ENCODE measurements around the gene GAB4. TPM values are rescaled to one million over a fixed set of nuclear protein-coding genes. Genes with fewer than 3 reads are reported as not detected.

GAB4 gene
- total and polyA plus RNA-seq, 2 of the 4 experiments (the other 2 are of a cell fraction): not detected

- Histone ChIP-seq H3K9ac (ENCODE audit: low read depth, low read length) (no peak overlapping the region), H3K79me1 (ENCODE audit: low read depth in 1 of 2, low read length in 2 of 2) (no peaks in the 10 kb centered on the region), H2AK5ac (ENCODE audit: low read depth, low read length) (no peak overlapping the region), H3K18ac (ENCODE audit: low read depth, low read length) (no peak overlapping the region), H2BK15ac (ENCODE audit: low read depth, low read length) (no peak overlapping the region), H3K27ac (ENCODE audit: insufficient read depth, low read length) (no peak overlapping the region), H2BK5ac (ENCODE audit: low read depth, low read length, poor library complexity, severe bottlenecking) (no peak overlapping the region), H4K20me1 (ENCODE audit: insufficient read depth, low read length) (no peaks in the 10 kb centered on the region), H2BK120ac (ENCODE audit: low read depth, low read length) (no peak overlapping the region), H3K36me3 (ENCODE audit: control insufficient read depth, insufficient read depth, low read length) (no peaks in the 10 kb centered on the region), H3K23ac (ENCODE audit: low read depth, low read length) (no peak overlapping the region), H3K56ac (ENCODE audit: extremely low read depth, insufficient read depth, low read length) (no peak overlapping the region), H2AK9ac (replicated peaks; ENCODE audit: low read depth, low read length, poor library complexity) (no peak overlapping the region), H3K9me1 (ENCODE audit: insufficient read depth, low read length) (no peaks in the 10 kb centered on the region), H2BK20ac (ENCODE audit: low read depth, low read length) (no peak overlapping the region), H3K9me3 (ENCODE audit: control insufficient read depth, insufficient read depth, low read length) (no peaks in the 10 kb centered on the region), H4K5ac (ENCODE audit: low read depth, low read length) (no peak overlapping the region), H4K91ac (ENCODE audit: insufficient read depth, low read depth, low read length) (no peak overlapping the region), H3K4me2 (ENCODE audit: low read depth, low read length) (no peak overlapping the region), H4K8ac (ENCODE audit: low read depth in 2 of 2, low read length in 2 of 2) (no peak overlapping the region), H3K4me3 (ENCODE audit: insufficient read depth, low read depth, low read length) (no peak overlapping the region), H3K4me1 (ENCODE audit: control insufficient read depth, insufficient read depth, low read length) (no peaks in the 10 kb centered on the region), H3K14ac (replicated peaks; ENCODE audit: low read depth, low read length) (no peak overlapping the region), H3K27me3 (ENCODE audit: control insufficient read depth, insufficient read depth, low read length) (no peaks in the 10 kb centered on the region), H2AFZ (replicated peaks; ENCODE audit: low read length, poor library complexity) (no peak overlapping the region), H3K4ac (ENCODE audit: low read depth, low read length) (no peak overlapping the region)
- dilution Hi-C loops (cut with HindIII; ENCODE audit: low sequenced_read_pairs, unreplicated experiment): no loop called here
- POLR2A ChIA-PET (ENCODE audit: unreplicated experiment): no interaction called here
- DNase-seq: no peak
- intact Hi-C loops (cut with micrococcal nuclease): no loop called here
- TF ChIP-seq RFX5 (IDR thresholded peaks at IDR 0.05; ENCODE audit: low read depth, low read length) (no peak), SMC3 (IDR thresholded peaks at IDR 0.05; ENCODE audit: low read depth, low read length) (no peak), RAD21 (IDR thresholded peaks at IDR 0.05; ENCODE audit: low read length) (no peak)
- ATAC-seq (ENCODE audit: low read depth): no peak
- BruUV-seq (replicated peaks): no TSS peak
- CTCF ChIA-PET: no interaction called here
- whole genome bisulfite sequencing, 2 experiments (ENCODE audit: extremely low coverage in 2 of 2, insufficient read length in 1 of 2): no CpG with 5 or more reads among the region's 3 CpGs
- in situ Hi-C loops (cut with MboI; ENCODE audit: low sequenced_read_pairs): no loop called here
Observed at GRCh38 chr22:16912281-16912680, 95.7 kb downstream of the GAB4 start.

Other genes with a start within 250 kb of the GAB4 start
- gene XKR3, start 182.8 kb downstream of the GAB4 start, total RNA-seq (2012; rRNA removed): not detected in 2 replicates
- not detected in 2 replicates for gene XKR3, start 182.8 kb downstream of the GAB4 start, polyA plus RNA-seq (2012; rRNA removed)
- 5.2 and 5.8 TPM in 2 replicates for gene IL17RA, start 76.8 kb upstream of the GAB4 start, total RNA-seq (2012; rRNA removed)
- gene IL17RA, start 76.8 kb upstream of the GAB4 start, polyA plus RNA-seq (2012; rRNA removed): 15.3 and 18.3 TPM in 2 replicates
- gene TMEM121B, start 113.1 kb upstream of the GAB4 start, total RNA-seq (2012; rRNA removed): under 0.01 TPM in 2 replicates
- 0.22 and 0.29 TPM in 2 replicates for gene TMEM121B, start 113.1 kb upstream of the GAB4 start, polyA plus RNA-seq (2012; rRNA removed)
- 31.4 and 31.9 TPM in 2 replicates for gene HDHD5, start 151.1 kb upstream of the GAB4 start, total RNA-seq (2012; rRNA removed)
- gene HDHD5, start 151.1 kb upstream of the GAB4 start, polyA plus RNA-seq (2012; rRNA removed): 33.5 and 37.5 TPM in 2 replicates
- gene ADA2, start 211.2 kb upstream of the GAB4 start, total RNA-seq (2012; rRNA removed): under 0.01 TPM in 1 of 2 replicates, not detected in the other
- 0.14 and 0.16 TPM in 2 replicates for gene ADA2, start 211.2 kb upstream of the GAB4 start, polyA plus RNA-seq (2012; rRNA removed)

Data from IMR-90 (cell line).